MG63 (cell line): Measurements from ENCODE around the gene CORO1C. TPM values are rescaled to one million over a fixed set of nuclear protein-coding genes. Genes with fewer than 3 reads are reported as not detected.

Experiments
- DNase-seq: peaks from one replicate; pipeline ENCODE4 v3.0.0-alpha.2; 2020
- H3K27me3 ChIP-seq: fragments of 250-450 bp; sonication (Bioruptor Pico); 2 replicates; pipeline ENCODE4 v1.5.1; 2020; ENCODE audit warnings: mild to moderate bottlenecking, moderate library complexity
- H3K36me3 ChIP-seq: fragments of 250-450 bp; sonication (Bioruptor Pico); 2 replicates; pipeline ENCODE4 v1.5.1; 2020; ENCODE audit warnings: mild to moderate bottlenecking, moderate library complexity
- H3K4me3 ChIP-seq: fragments of 250-450 bp; sonication (Bioruptor Pico); 2 replicates; pipeline ENCODE4 v1.5.1; 2020; ENCODE audit warnings: mild to moderate bottlenecking, moderate library complexity
- H3K9me3 ChIP-seq: fragments of 250-450 bp; sonication (Bioruptor Pico); 2 replicates; pipeline ENCODE4 v1.5.1; 2020; ENCODE audit warnings: mild to moderate bottlenecking, moderate library complexity
- total RNA-seq: library from RNA; depleted of rRNA; stranded (reverse); fragments of >200 nt; shearing (Covaris generic); gene quantifications from 2 replicates; pipeline ENCODE4 v1.2.3, GENCODE V29; 2014; ENCODE audit warnings: low replicate concordance; rRNA removed

The CORO1C gene
- total RNA-seq, 1 experiment from 2014 or later: 229 TPM

DNA sequence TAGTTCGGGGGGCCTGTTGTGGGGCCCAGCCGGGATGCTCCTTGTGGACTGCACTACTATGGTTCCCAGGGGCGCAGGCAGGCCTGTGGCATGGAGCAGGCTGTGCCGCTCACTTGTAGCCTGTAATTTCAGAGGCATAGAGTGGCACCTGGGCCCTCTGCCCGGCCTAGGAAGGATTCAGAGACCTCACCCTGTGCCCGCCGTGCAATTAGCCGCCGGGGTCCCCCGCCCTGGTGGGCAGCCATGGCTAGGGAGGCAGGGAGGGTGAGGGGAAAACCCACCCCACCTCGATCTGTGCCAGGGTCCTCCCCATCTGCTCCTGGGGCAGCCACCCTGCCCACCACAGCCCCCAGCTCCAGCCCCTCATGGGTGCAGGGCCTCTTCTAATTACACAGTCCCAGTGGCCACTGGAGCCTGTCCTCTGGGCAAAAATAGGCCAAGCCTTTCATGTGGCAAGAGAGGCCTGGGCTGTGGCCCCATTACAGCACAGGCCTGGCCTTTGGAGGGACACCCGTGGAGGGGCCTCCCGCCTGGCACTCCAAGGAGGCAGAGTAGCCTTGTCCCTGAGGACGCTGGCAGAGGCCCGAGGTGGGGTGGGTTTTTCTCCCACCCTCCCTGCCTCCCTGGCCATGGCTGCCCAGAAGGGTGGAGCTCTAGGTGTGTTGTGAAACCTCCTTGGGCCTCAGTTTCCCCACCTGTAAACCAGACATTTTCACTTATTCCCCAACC, 128.2 kb downstream of the CORO1C start:
- no peak for DNase-seq
- H3K4me3 ChIP-seq: no peak overlapping the region
- no peaks in the 10 kb centered on the region for H3K9me3 ChIP-seq
- H3K36me3 ChIP-seq: no peaks in the 10 kb centered on the region
- H3K27me3 ChIP-seq: no peaks in the 10 kb centered on the region

GRCh38 chr12:108602209-108602705, 129.1 kb downstream of the CORO1C start:
- no peaks in the 10 kb centered on the region for H3K27me3 ChIP-seq
- H3K36me3 ChIP-seq: no peaks in the 10 kb centered on the region
- no peak for DNase-seq
- no peaks in the 10 kb centered on the region for H3K9me3 ChIP-seq
- H3K4me3 ChIP-seq: no peak overlapping the region

DNA sequence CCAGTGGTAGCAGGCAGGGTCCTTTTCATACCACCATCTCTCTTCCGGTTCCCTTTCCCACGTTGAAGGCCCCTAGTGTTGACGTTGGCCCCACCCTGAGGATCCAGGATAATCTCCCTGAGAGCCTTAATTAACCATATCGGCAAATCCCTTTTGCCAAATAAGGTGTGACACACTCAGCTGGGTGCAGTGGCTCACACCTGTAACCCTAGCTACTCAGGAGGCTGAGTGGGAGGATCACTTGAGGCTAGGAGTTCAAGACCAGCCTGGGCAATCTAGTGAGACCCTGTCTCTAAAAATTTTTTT, 130.7 kb downstream of the CORO1C start:
- Histone ChIP-seq H3K36me3 (peaks cover 10% of the 10 kb centered on the region), H3K4me3 (no peak overlapping the region), H3K9me3 (no peaks in the 10 kb centered on the region), H3K27me3 (no peaks in the 10 kb centered on the region)
- no peak for DNase-seq

DNA sequence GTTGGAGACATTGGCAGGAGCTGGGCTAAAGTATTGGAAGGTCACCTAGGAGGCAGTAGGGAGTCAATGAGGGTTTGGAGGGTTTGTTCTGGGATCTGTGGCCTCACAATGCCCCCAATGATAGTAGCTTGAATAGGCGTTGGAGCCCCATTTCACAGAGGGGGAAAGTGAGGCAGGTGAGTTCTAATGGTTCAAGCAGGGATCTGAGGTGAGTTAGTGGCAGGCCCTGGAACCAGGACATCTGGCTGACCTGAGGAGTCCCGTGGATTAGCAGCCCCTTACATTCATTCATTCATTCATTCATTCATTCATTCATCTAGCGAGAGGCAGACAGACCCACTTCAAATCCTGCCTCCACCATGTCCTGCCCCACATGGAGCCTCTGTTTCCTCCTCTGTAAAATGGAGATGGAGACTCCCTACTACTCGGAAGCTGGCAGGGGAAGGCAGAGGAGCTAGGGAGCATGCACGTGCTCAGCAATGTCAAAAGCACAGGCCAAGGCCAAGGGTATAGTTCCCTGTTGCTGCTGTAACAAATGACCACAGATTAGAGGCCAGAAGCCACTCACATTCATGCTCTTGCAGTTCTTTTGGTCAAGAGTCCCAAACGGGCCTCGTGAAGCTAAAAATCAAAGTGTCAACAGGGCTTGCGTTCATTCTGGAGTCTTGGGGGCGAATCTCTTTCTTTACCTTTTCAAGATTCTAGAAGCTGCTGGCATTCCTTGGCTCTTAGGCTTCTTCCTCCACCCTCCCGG, 131.2 kb downstream of the CORO1C start:
- peaks cover 14% of the 10 kb centered on the region for H3K36me3 ChIP-seq
- H3K9me3 ChIP-seq: no peaks in the 10 kb centered on the region
- no peaks in the 10 kb centered on the region for H3K27me3 ChIP-seq
- no peak overlapping the region for H3K4me3 ChIP-seq
- no peak for DNase-seq

DNA sequence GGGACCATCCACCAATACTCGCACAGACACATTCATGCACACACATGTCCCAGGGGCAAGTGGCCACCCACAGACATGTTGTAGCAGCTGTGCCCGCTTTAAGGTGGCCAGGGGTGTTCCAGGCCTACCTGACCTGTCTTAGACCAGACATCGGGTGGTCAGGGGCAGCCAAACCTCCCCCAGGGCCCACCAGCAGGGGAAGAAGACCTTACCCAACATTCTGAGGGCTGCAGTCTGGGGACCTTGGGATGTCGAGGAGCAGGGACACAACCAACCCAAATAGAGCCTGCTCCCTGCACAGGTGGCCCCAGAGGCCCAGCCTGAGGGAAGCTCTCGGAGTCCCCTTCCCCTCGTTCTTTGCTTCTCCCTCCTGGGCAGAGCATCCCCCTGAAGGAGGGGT, 131.8 kb downstream of the CORO1C start:
- no peaks in the 10 kb centered on the region for H3K9me3 ChIP-seq
- H3K4me3 ChIP-seq: no peak overlapping the region
- H3K27me3 ChIP-seq: no peaks in the 10 kb centered on the region
- no peak for DNase-seq
- H3K36me3 ChIP-seq: peaks cover 14% of the 10 kb centered on the region

DNA sequence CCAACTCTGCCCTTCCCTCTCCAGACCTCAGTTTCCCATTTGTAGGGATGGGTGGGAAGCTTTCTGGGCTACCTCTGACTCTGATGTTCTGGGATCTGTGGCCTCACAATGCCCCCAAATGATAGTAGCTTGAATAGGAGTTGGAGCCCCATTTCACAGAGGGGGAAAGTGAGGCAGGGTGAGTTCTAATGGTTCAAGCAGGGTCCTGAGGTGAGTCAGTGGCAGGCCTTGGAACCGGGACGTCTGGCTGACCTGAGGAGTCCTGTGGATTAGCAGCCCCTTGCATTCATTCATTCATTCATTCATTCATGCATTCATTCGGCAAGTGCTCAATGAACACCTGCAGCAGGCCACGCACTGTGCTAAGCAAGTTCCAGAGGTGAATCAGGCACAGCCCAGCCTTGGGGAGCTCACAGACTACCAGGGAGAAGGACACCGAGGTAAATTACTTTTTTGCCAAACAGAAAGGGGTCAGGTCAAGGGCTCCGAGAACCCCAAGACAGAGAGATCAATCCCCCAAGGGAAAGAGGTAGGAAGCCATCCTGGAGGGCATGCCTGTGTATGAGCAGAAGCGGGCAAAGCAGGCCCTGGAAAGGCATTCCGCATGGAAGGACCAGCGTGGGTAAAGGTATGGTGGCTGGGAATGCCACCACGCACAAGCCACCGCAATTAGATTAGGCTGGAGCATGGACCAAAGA, 132.6 kb downstream of the CORO1C start:
- no peak for DNase-seq
- H3K4me3 ChIP-seq: peak overlapping the region; percentile 58
- no peaks in the 10 kb centered on the region for H3K9me3 ChIP-seq
- peaks cover 16% of the 10 kb centered on the region for H3K36me3 ChIP-seq
- H3K27me3 ChIP-seq: no peaks in the 10 kb centered on the region

DNA sequence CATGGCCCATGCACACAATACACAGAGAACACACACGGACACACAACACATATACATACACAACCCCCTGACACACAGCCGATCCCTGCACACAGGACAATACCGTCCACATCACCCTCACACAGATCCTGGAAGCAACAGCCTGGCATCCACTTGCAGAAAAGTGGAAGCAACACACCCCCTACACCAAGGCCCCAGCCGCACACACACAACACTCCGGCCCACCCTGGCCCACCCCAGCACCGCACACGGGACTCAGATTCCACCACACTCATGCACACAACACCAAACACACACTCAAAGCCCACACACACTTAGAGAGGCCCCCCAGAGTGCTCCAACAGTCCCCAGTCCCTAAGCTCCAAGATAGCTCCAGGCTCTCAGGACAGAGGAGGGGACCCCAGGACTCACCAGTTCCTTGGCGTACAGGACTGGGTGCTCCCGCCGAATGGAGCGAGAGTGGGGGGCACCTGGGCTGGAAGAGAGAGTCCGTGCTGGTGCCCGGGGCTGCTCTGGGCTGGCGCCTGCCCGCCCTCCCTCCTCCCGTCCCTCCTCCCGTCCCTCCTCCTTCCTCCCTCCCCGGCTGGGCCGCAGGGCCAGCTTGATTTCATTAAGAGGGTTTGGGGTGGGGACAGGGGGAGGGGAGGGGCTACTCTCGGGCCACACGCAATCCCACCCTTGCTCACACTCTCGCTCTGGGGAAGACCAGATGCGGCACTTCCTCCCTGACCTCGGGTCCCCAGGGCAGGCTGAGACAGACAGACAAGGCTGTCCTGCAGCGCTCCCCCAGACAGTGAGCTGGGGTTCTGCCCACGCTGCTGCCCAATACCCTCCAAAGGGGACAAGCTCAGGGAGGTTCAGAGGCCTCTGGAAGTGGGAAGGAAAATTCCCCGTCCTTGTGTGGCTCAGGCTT, 133.5 kb downstream of the CORO1C start, which contains the start of gene TMEM119:
Gene TMEM119 (minus strand): TSS at position 526 of the 913 bp plus-strand sequence. CDS start 5,701 bp downstream, outside the sequence.
- DNase-seq: peak; percentile 69
- Histone ChIP-seq H3K36me3 (peaks cover 24% of the 10 kb centered on the region), H3K4me3 (peak within 1 kb of the TSS; percentile 58), H3K9me3 (no peaks in the 10 kb centered on the region), H3K27me3 (no peaks in the 10 kb centered on the region)

DNA sequence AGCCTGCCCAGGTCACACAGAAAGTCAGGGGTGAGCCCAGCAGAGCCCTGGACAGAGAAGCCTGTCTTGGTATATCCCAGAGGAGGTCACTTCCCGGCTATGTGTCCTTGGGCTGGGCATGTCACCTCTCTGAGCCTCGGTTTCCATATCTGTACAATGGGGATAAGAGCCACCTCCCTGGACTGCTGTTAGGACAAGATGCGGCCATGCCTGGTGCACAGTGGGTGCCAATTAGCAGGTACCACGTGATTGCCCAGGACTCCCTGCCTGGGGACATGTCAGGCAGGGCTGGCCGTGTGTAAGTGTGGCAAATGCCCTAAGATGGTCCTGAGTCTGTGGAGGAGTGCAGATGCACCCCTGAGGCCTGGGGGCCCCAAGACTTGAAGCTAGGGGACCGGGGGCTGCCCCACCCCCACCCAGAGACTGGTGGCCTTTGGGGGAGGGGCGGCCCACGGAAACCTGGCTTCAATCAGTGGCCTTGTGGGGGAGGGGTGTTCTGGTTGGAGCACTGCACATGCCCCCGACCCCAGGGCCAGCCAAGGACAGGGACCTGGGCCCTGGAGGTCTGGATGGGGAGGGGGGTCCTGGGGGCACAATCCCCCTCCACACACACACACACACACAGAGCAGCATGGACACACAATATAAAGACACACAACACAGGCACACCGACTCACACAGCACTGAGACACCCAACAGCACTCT, 134.3 kb downstream of the CORO1C start:
- Histone ChIP-seq H3K27me3 (no peaks in the 10 kb centered on the region), H3K36me3 (peaks cover 27% of the 10 kb centered on the region), H3K9me3 (no peaks in the 10 kb centered on the region), H3K4me3 (peak overlapping the region; percentile 58)
- no peak for DNase-seq

DNA sequence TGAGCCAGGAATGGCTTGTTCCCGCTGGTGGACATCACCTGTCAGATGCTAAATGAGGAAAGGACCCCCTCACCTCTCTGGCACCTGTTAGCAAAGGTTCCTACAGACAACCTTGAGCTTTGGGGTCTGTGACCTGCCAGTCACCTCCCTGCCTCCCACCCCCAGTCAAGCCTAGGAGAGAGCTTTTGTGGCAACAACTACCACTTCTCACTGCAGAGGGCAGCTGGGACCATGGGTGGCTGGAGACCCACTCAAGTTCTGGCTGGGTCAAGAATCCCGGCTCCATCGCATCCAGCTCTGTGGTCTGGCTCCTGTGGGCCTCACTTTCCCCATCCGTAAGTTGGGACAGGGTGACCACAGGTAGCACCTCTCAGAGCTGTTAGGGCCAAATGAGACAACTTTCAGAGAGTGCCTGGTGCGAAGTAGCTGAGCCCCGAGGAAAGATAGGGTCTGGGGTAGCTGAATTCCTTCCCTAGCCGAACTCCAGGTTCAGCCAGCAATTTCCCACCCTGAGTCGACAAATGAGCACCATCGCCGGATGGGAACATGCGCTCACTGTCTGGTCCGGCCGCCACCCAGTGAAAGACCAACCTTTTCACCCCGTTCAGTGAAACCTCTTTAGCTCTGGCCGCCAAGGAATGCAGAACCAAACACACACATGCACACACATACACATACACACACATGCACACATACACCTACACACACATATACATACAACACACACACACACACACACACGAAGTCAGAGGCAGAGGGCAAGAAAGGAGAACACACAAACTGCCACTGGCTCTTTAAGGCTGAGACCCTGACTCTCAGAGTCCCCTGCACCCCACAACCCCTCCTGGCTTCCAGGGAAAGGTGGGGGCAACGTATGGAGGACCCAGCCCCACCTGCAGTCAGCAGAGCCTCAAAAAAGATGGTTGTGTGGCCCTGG, 135.3 kb downstream of the CORO1C start:
- Histone ChIP-seq H3K9me3 (no peaks in the 10 kb centered on the region), H3K4me3 (peak overlapping the region; percentile 58), H3K36me3 (peaks cover 31% of the 10 kb centered on the region), H3K27me3 (no peaks in the 10 kb centered on the region)
- DNase-seq: no peak

Other genes with a start within 250 kb of the CORO1C start
- gene FICD, start 216.2 kb downstream of the CORO1C start, total RNA-seq: 0.62 and 1.6 TPM in 2 replicates
- 27.6 and 62.9 TPM in 2 replicates for gene SART3, start 170.3 kb downstream of the CORO1C start, total RNA-seq
- 130 and 156 TPM in 2 replicates for gene ISCU, start 168.9 kb downstream of the CORO1C start, total RNA-seq
- gene TMEM119, start 133.4 kb downstream of the CORO1C start, total RNA-seq: 24.2 and 31.2 TPM in 2 replicates
- 0.39 and 2.5 TPM in 2 replicates for gene SELPLG, start 97.6 kb downstream of the CORO1C start, total RNA-seq
- gene SSH1, start 126.1 kb upstream of the CORO1C start, total RNA-seq: 7.0 and 8.7 TPM in 2 replicates
- not detected in 2 replicates for gene DAO, start 148.6 kb upstream of the CORO1C start, total RNA-seq